MM.1S (cell line): Measurements from ENCODE around the gene BCL6.

Experiments
- EZH2 ChIP-seq: fragments of 300-600 bp; sonication (generic); optimal IDR thresholded peaks from 2 replicates; pipeline ENCODE3; 2017; ENCODE audit warnings: low read depth, mild to moderate bottlenecking, antibody characterized with exemption, low read length, mixed read lengths
- EZH2phosphoT487 ChIP-seq: fragments of 300-600 bp; sonication (generic); IDR thresholded peaks from 2 replicates; pipeline ENCODE4 v1.6.1; 2018; ENCODE audit warnings: antibody characterized with exemption, low read length
- TF ChIP-seq, protein P1 (sequence below): fragments of 300-600 bp; sonication (generic); IDR thresholded peaks from 2 replicates; pipeline ENCODE4 v1.5.1; 2016; ENCODE audit warnings: antibody characterized with exemption, low read length, mixed read lengths

DNA sequence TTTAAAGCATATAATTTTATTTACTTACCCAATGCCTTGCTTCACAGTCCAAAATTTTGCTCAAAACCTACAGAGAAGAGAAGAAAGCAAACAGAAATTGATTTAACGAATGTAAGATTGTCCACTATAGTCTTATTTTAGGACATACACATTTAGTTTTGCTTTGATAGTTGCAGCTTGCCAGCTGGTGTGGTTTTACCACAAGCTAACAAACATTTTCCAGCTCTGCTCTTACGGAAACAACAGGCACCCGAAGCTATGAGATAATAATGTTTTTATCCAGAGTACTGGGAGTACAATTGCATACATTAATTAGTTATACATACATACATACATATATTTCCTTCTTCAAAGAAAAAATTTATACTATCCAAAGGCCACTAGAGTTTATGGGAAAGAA is 10.4 kb downstream of the BCL6 start:
- TF ChIP-seq, protein P1, sequence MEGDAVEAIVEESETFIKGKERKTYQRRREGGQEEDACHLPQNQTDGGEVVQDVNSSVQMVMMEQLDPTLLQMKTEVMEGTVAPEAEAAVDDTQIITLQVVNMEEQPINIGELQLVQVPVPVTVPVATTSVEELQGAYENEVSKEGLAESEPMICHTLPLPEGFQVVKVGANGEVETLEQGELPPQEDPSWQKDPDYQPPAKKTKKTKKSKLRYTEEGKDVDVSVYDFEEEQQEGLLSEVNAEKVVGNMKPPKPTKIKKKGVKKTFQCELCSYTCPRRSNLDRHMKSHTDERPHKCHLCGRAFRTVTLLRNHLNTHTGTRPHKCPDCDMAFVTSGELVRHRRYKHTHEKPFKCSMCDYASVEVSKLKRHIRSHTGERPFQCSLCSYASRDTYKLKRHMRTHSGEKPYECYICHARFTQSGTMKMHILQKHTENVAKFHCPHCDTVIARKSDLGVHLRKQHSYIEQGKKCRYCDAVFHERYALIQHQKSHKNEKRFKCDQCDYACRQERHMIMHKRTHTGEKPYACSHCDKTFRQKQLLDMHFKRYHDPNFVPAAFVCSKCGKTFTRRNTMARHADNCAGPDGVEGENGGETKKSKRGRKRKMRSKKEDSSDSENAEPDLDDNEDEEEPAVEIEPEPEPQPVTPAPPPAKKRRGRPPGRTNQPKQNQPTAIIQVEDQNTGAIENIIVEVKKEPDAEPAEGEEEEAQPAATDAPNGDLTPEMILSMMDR: no peak
- TF ChIP-seq EZH2: no peak
- TF ChIP-seq EZH2phosphoT487: no peak
